ENCODE measurements around the gene NFKBIE. TPM values are rescaled to one million over a fixed set of nuclear protein-coding genes. Genes with fewer than 3 reads are reported as not detected.
A peak's percentile ranks its signal among the peaks of the same experiment; 100 is the strongest.

The NFKBIE gene
- total and polyA plus RNA-seq, 2 of the 13 experiments (the other 11 are each of a cell fraction or from before 2014, with no cell fraction given), result 6.7 to 14.5 TPM

DNA sequence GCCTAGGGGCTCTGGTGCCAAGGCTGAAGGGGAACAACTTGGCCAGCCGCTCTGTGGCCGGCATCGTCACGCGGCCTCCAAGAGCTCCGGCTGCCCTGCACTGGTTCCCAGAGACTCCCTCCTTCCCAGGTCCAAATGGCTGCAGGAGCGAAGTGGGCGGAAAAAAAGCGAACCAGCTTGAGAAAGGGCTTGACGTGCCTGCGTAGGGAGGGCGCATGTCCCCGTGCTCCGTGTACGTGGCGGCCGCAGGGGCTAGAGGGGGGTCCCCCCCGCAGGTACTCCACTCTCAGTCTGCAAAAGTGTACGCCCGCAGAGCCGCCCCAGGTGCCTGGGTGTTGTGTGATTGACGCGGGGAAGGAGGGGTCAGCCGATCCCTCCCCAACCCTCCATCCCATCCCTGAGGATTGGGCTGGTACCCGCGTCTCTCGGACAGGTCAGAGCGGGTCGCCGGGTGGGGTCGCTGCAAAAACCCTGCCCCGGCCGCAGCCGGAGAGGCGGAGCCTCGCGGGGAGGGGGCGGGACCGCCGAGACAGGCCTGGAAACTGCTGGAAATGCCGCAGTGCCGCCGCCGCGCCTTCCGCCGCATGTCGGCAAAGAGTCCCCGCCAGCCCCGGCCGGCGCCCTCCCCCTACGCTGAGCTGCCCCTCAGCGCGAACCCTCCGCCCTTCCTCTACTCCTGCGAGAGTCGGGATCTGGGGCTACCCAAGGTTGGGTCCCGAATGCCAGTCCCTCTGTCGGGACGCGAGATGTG lies 19.3 kb downstream of the NFKBIE start (continued):
- TF ChIP-seq NFYB (CRISPR knock-in tag; IDR thresholded peaks at IDR 0.05), result peak; percentile 60; the same call in 1 of the 2 replicates
- peak; percentile 45 for TF ChIP-seq ZNF776 (CRISPR knock-in tag; IDR thresholded peaks at IDR 0.05)
- no peak for TF ChIP-seq ZNF296 (CRISPR knock-in tag; conservative IDR thresholded peaks at IDR 0.05)
- no peak for TF ChIP-seq JDP2 (CRISPR knock-in tag; IDR thresholded peaks at IDR 0.05; ENCODE audit: borderline replicate concordance)
- TF ChIP-seq ZFP36 (IDR thresholded peaks at IDR 0.05; ENCODE audit: borderline replicate concordance, low read depth, low read length, partially characterized antibody), result no peak
- no peak; the same call in none of the 2 replicates for TF ChIP-seq ZNF563 (CRISPR knock-in tag; IDR thresholded peaks at IDR 0.05)
- TF ChIP-seq ZNF138 (CRISPR knock-in tag; IDR thresholded peaks at IDR 0.05; ENCODE audit: low read depth), result no peak
- TF ChIP-seq, protein P1, sequence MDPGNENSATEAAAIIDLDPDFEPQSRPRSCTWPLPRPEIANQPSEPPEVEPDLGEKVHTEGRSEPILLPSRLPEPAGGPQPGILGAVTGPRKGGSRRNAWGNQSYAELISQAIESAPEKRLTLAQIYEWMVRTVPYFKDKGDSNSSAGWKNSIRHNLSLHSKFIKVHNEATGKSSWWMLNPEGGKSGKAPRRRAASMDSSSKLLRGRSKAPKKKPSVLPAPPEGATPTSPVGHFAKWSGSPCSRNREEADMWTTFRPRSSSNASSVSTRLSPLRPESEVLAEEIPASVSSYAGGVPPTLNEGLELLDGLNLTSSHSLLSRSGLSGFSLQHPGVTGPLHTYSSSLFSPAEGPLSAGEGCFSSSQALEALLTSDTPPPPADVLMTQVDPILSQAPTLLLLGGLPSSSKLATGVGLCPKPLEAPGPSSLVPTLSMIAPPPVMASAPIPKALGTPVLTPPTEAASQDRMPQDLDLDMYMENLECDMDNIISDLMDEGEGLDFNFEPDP (CRISPR knock-in tag; conservative IDR thresholded peaks at IDR 0.05), result no peak
- TF ChIP-seq, protein P2, sequence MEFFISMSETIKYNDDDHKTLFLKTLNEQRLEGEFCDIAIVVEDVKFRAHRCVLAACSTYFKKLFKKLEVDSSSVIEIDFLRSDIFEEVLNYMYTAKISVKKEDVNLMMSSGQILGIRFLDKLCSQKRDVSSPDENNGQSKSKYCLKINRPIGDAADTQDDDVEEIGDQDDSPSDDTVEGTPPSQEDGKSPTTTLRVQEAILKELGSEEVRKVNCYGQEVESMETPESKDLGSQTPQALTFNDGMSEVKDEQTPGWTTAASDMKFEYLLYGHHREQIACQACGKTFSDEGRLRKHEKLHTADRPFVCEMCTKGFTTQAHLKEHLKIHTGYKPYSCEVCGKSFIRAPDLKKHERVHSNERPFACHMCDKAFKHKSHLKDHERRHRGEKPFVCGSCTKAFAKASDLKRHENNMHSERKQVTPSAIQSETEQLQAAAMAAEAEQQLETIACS (CRISPR knock-in tag; IDR thresholded peaks at IDR 0.05), result peak; percentile 9; the same call in 1 of the 2 replicates
- TF ChIP-seq, protein P3, sequence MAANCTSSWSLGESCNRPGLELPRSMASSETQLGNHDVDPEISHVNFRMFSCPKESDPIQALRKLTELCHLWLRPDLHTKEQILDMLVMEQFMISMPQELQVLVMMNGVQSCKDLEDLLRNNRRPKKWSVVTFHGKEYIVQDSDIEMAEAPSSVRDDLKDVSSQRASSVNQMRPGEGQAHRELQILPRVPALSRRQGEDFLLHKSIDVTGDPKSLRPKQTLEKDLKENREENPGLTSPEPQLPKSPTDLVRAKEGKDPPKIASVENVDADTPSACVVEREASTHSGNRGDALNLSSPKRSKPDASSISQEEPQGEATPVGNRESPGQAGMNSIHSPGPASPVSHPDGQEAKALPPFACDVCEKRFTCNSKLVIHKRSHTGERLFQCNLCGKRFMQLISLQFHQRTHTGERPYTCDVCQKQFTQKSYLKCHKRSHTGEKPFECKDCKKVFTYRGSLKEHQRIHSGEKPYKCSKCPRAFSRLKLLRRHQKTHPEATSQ (CRISPR knock-in tag; IDR thresholded peaks at IDR 0.05; ENCODE audit: borderline replicate concordance), result 0 out of 2 replicates have a peak, but pooled peaks have one; percentile 90
- peak; percentile 32; the same call in 1 of the 2 replicates for TF ChIP-seq KDM3A (CRISPR knock-in tag; IDR thresholded peaks at IDR 0.05; ENCODE audit: low read depth)
- no peak for TF ChIP-seq NCOA5 (CRISPR knock-in tag; IDR thresholded peaks at IDR 0.05)
- TF ChIP-seq CEBPG (CRISPR knock-in tag; IDR thresholded peaks at IDR 0.05), result peak; percentile 14; the same call in 1 of the 2 replicates
- TF ChIP-seq, protein P4, sequence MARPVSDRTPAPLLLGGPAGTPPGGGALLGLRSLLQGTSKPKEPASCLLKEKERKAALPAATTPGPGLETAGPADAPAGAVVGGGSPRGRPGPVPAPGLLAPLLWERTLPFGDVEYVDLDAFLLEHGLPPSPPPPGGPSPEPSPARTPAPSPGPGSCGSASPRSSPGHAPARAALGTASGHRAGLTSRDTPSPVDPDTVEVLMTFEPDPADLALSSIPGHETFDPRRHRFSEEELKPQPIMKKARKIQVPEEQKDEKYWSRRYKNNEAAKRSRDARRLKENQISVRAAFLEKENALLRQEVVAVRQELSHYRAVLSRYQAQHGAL (CRISPR knock-in tag; IDR thresholded peaks at IDR 0.05; ENCODE audit: not compliant biosample characterization), result no peak
- peak; percentile 35; the same call in 1 of the 2 replicates for TF ChIP-seq ATF1 (CRISPR knock-in tag; IDR thresholded peaks at IDR 0.05)
- TF ChIP-seq SUZ12 (IDR thresholded peaks at IDR 0.05; ENCODE audit: low read depth, low read length), result no peak
- TF ChIP-seq, protein P5, sequence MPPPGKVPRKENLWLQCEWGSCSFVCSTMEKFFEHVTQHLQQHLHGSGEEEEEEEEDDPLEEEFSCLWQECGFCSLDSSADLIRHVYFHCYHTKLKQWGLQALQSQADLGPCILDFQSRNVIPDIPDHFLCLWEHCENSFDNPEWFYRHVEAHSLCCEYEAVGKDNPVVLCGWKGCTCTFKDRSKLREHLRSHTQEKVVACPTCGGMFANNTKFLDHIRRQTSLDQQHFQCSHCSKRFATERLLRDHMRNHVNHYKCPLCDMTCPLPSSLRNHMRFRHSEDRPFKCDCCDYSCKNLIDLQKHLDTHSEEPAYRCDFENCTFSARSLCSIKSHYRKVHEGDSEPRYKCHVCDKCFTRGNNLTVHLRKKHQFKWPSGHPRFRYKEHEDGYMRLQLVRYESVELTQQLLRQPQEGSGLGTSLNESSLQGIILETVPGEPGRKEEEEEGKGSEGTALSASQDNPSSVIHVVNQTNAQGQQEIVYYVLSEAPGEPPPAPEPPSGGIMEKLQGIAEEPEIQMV (CRISPR knock-in tag; IDR thresholded peaks at IDR 0.05; ENCODE audit: low read depth), result 0 out of 2 replicates have a peak, but pooled peaks have one; percentile 13
- TF ChIP-seq LCORL (IDR thresholded peaks at IDR 0.05), result peak; percentile 81
- peak; percentile 99 for TF ChIP-seq LCORL (CRISPR knock-in tag; IDR thresholded peaks at IDR 0.05)
- 0 out of 2 replicates have a peak, but pooled peaks have one; percentile 20 for TF ChIP-seq ZNF510 (CRISPR knock-in tag; IDR thresholded peaks at IDR 0.05; ENCODE audit: low read depth)
- TF ChIP-seq NONO (IDR thresholded peaks at IDR 0.05), result no peak
- TF ChIP-seq NONO (CRISPR knock-in tag; conservative IDR thresholded peaks at IDR 0.05), result peak; percentile 86; the same call in 1 of the 2 replicates
- TF ChIP-seq ZFP90 (CRISPR knock-in tag; IDR thresholded peaks at IDR 0.05; ENCODE audit: borderline replicate concordance), result peak; percentile 91
- no peak for TF ChIP-seq PAF1 (CRISPR knock-in tag; IDR thresholded peaks at IDR 0.05)
- TF ChIP-seq ZFP36L1 (CRISPR knock-in tag; IDR thresholded peaks at IDR 0.05), result peak; percentile 57; the same call in 1 of the 2 replicates

Measured in HepG2 (cell line).